GM10248 (cell line): ENCODE measurements around the gene TANC1.

Source experiments
- CTCF ChIA-PET: fragments of 300-600 bp; sonication (Branson Sonifier 250); formaldehyde crosslinking; extraction: SDS; loops from one replicate; lab custom pipeline; 2021; ENCODE audit warnings: antibody characterized with exemption; lab: Yijun Ruan, JAX
- POLR2A ChIA-PET: fragments of 350-650 bp; sonication (Branson Sonifier 250); formaldehyde crosslinking; extraction: SDS; loops from one replicate; lab custom pipeline; 2020; ENCODE audit warnings: antibody characterized with exemption; lab: Yijun Ruan, JAX
- DNase-seq: peaks from one replicate; pipeline ENCODE4 v3.0.0; 2012; ENCODE audit errors: extremely low spot score
- TF ChIP-seq, protein P1 (sequence below): IDR thresholded peaks from 2 replicates; pipeline ENCODE4 v1.5.1; 2012; ENCODE audit warnings: mild to moderate bottlenecking, low read depth; ENCODE audit errors: extremely low read depth, missing control alignments, control extremely low read depth

The TANC1 gene

DNA sequence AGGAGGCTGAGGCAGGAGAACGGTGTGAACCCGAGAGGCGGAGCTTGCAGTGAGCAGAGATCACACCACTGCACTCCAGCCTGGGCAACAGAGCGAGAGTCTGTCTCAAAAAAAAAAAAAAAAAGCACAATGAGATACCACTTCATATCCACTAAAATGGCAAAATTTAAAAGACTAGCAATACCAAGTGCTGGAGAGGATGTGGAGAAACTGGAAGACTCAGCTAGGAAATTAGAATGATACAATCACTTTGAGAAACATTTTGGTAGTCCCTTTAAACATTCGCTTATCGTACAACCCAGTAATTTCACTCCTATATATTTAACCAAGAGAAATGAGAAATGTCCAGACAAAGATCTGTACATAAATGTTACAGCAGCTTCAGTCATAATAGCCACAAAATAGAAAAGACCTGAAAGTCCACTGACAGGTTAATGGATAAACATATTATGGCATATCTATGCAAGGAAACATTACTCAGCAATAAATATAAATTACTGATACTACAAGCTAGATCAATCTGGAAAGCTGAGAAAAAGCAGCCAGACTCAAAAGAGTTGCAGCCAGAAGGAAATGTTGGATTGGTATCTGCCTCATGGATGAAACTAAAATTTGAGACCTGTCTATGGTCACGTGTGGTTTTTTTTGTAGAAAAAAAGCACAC, 278.0 kb downstream of the TANC1 start:
- ChIA-PET POLR2A (no interaction called here), CTCF (interaction anchor here (1.4 kb wide), 1 partner anchor 30 kb away, joined by 4 read pairs; no protein-coding TSS in a partner anchor)
- DNase-seq: no peak
- TF ChIP-seq, protein P1, sequence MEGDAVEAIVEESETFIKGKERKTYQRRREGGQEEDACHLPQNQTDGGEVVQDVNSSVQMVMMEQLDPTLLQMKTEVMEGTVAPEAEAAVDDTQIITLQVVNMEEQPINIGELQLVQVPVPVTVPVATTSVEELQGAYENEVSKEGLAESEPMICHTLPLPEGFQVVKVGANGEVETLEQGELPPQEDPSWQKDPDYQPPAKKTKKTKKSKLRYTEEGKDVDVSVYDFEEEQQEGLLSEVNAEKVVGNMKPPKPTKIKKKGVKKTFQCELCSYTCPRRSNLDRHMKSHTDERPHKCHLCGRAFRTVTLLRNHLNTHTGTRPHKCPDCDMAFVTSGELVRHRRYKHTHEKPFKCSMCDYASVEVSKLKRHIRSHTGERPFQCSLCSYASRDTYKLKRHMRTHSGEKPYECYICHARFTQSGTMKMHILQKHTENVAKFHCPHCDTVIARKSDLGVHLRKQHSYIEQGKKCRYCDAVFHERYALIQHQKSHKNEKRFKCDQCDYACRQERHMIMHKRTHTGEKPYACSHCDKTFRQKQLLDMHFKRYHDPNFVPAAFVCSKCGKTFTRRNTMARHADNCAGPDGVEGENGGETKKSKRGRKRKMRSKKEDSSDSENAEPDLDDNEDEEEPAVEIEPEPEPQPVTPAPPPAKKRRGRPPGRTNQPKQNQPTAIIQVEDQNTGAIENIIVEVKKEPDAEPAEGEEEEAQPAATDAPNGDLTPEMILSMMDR: no peak

DNA sequence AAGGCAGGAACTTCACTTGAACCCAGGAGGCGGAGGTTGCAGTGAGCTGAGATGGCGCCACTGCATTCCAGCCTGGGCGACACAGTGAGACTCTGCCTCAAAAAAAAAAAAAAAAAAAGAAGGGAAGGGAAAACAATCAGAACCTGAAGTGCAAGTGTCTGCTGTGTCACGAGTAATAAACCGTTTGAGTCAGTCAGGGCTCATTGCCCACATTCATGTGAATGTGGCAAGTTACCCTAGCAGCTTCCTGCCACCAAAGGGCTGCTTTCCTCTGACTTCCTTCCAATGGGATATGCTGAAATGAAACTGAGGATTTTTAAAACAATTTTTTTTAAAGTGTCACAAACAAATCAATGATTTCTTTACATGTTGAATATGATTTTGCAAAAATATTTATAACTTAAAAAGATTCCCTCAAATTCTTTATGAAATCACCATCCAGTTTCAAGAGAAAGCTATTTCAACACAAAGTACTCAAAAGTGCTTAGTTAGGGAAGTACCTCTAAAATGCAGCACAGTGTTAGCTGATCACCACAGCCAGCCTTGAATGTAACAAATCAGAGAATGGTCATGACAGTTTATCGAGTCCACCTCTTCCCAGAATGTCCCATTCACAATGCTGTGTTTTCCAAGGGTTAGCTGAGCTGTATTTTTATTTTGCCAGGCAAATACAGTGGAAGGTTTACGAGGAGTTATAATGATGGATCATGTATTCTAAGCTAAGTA, 281.7 kb downstream of the TANC1 start:
- DNase-seq: peak; percentile 33
- ChIA-PET POLR2A (interaction anchor here (0.6 to 1.2 kb wide), 2 partner anchors 35 to 760 kb away, joined by 3 to 6 read pairs; no protein-coding TSS in a partner anchor), CTCF (interaction anchor here (0.7 to 1.6 kb wide), 5 partner anchors 10 to 689 kb away, joined by 3 to 7 read pairs (median 4); no protein-coding TSS in a partner anchor)
- TF ChIP-seq, protein P1: no peak

DNA sequence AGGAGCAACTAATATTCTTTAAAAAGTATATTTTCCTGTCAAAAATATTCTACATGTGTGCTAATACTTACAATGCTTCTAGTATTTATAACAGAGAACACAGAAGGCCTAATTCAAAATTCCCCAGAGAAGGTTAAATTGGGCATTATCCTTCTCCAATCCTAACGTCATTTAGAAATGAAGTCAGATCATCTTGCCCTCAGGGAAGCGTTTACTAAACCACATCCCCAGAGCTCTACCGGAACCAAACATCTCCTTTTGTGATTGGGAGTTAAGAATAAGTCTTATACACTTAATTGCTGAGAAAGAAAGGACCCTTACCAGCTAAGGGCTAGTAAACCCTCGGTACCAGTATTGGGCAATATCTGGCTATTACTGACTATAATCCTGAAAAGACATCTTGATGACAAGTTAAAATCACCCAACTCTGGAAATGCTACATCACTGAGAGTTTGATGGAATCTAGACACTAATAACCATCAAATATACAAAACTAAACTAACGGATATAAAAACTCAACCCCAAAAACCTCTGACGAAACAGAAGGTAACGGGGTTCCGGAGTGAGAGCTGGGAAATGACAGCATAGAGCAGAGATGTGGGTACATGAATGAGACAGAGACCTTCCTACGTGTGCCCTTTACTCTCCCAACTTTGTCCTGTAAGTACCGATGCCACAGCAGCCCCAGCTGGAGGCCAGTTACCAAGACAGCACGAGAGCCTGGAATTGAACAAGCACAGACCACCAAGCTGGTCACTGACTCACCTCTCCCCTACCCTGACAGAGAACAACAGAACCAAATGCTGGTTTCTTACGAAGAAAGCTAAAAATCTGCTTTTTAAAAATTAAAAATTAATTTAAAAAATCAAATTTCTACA, 283.1 kb downstream of the TANC1 start:
- CTCF ChIA-PET: interaction anchor here (0.7 to 1.5 kb wide), 3 partner anchors 13 to 20 kb away, joined by 3 to 4 read pairs (median 3); no protein-coding TSS in a partner anchor

DNA sequence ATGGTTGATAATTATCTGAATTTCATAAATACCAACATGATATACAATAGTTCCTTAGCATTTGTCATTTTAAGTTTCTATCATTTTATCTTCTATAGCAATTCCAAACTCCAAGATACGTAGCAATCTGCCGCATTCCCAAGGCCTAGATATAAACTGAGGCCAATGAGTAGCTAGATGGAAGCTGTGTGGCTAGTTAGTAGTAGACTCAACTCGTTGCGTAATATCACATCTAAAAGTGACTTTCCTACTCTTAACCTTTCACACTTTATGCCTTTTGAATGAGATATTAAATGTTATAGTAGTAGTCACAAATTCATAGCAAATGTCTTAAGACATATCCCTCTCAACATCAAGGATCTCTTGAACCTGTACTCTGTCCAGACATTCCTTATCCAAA, 284.5 kb downstream of the TANC1 start:
- TF ChIP-seq, protein P1: no peak
- DNase-seq: no peak
- POLR2A ChIA-PET: no interaction called here
- CTCF ChIA-PET: interaction anchor here (1.1 kb wide), 1 partner anchor 70 kb away, joined by 4 read pairs; no protein-coding TSS in a partner anchor

More for the DNA sequence above, 283.1 kb downstream of the TANC1 start:
- POLR2A ChIA-PET: no interaction called here
- no peak for DNase-seq
- TF ChIP-seq, protein P1: no peak

DNA sequence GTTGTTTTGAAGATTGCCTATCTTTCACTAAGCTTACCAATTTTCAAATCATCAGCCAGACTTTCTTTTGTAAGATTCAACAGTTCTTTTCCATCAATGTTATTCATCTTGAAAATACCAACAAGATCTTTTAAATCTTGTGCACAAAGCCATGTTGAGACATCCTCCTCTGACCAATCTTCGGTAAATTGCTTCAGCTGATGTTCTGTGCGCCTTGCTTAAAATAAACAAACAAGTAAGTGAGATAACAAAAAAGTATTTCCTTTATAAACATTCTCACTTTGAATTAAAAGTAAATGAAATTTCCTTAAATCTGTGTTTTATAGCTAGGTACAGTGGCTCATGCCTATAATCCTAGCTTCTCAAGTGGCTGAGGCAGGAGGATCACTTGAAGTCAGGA, 287.7 kb downstream of the TANC1 start:
- ChIA-PET POLR2A (no interaction called here), CTCF (interaction anchor here (1.3 to 1.7 kb wide), 3 partner anchors 17 to 29 kb away, joined by 3 to 5 read pairs (median 3); no protein-coding TSS in a partner anchor)
- no peak for DNase-seq
- TF ChIP-seq, protein P1: no peak

DNA sequence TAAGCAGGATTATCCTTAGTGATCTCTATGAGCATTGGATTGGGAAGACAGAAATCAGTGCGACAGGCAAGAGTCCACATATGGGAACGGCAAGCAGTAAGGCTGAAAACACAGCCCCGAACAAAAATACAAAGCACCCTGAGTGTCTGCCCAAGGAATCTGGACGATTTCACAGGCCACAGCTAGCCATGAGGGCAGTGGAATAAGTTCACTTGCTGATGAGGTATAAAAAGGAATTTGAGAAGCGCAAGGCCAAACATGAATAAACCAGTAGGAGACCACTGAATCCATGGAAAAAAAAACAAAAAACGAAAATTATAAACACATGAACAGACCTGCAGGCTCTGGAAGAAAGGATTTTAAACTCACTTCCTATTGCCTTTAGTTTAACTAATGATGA, 293.8 kb downstream of the TANC1 start:
- TF ChIP-seq, protein P1: no peak
- ChIA-PET POLR2A (no interaction called here), CTCF (interaction anchor here (1.3 to 1.4 kb wide), 2 partner anchors 36 to 143 kb away, joined by 3 to 4 read pairs; no protein-coding TSS in a partner anchor)
- no peak for DNase-seq
